ENCODE measurements around the gene C1QTNF8. TPM values are rescaled to one million over a fixed set of nuclear protein-coding genes. Genes with fewer than 3 reads are reported as not detected.

The C1QTNF8 gene
- polyA plus RNA-seq, 3 donors, result 0.06 TPM; not detected in 2

- DNase-seq, result no peak
Measured at GRCh38 chr16:1127971-1128715, 32.1 kb upstream of the C1QTNF8 start.

GRCh38 chr16:1127101-1127500 is 31.1 kb upstream of the C1QTNF8 start:
- no peak for DNase-seq

- DNase-seq, result no peak
Measured at GRCh38 chr16:1126586-1126985, 30.5 kb upstream of the C1QTNF8 start.

- DNase-seq, result no peak
Measured at GRCh38 chr16:1126044-1126443, 30.0 kb upstream of the C1QTNF8 start.

- DNase-seq, result peak; percentile 71
Measured at GRCh38 chr16:1125471-1125870, 29.4 kb upstream of the C1QTNF8 start.

GRCh38 chr16:1124795-1125194 is 28.8 kb upstream of the C1QTNF8 start:
- DNase-seq, result no peak

- DNase-seq, result no peak
Measured at GRCh38 chr16:1124291-1124690, 28.2 kb upstream of the C1QTNF8 start.

GRCh38 chr16:1123525-1124230 is 27.6 kb upstream of the C1QTNF8 start:
- no peak for DNase-seq

GRCh38 chr16:1122398-1122765 is 26.3 kb upstream of the C1QTNF8 start:
- DNase-seq, result no peak

- no peak for DNase-seq
Measured at GRCh38 chr16:1121601-1122397, 25.8 kb upstream of the C1QTNF8 start.

GRCh38 chr16:1121009-1121408 is 25.0 kb upstream of the C1QTNF8 start:
- DNase-seq, result no peak

GRCh38 chr16:1120577-1120941 is 24.5 kb upstream of the C1QTNF8 start:
- DNase-seq, result no peak

GRCh38 chr16:1119766-1120576 is 23.9 kb upstream of the C1QTNF8 start:
- no peak for DNase-seq

GRCh38 chr16:1119129-1119528 is 23.1 kb upstream of the C1QTNF8 start:
- no peak for DNase-seq

- no peak for DNase-seq
Measured at GRCh38 chr16:1117926-1118325, 21.9 kb upstream of the C1QTNF8 start.

GRCh38 chr16:1117176-1117900 is 21.3 kb upstream of the C1QTNF8 start:
- DNase-seq, result no peak

GRCh38 chr16:1116693-1117077 is 20.6 kb upstream of the C1QTNF8 start:
- no peak for DNase-seq

GRCh38 chr16:1113889-1114526 is 18.0 kb upstream of the C1QTNF8 start:
- DNase-seq, result no peak

- DNase-seq, result no peak
Measured at GRCh38 chr16:1113489-1113888, 17.4 kb upstream of the C1QTNF8 start.

- DNase-seq, result no peak
Measured at GRCh38 chr16:1112506-1113184, 16.6 kb upstream of the C1QTNF8 start.
